ENCODE results near the gene SNRPA. TPM values are rescaled to one million over a fixed set of nuclear protein-coding genes. Genes with fewer than 3 reads are reported as not detected.
"Not testable (repeated sequence)": the region's sequence is repeated elsewhere in the genome, so short reads cannot be mapped to it uniquely, and the experiment has no call there.

SNRPA gene
- total and polyA plus RNA-seq, 9 donors = 48.9 to 83.9 (median 72.4) TPM

GRCh38 chr19:40808497-40808896 lies 57.5 kb downstream of the SNRPA start:
- intact Hi-C loops (cut with DNase I) = loop anchor here in 3 of 4 donors (5.0 to 10.0 kb wide), 2 partner anchors 94 to 146 kb away; partner anchors contain the start of genes COQ8B (in 2 of the 3) and ITPKC (in 2 of the 3)
- Histone ChIP-seq H3K27me3 (no peaks in the 10 kb centered on the region), H3K4me3 (no peak overlapping the region), H3K36me3 (no peaks in the 10 kb centered on the region), H3K9me3 (no peaks in the 10 kb centered on the region), H3K4me1 (ENCODE audit: insufficient read depth) (peaks cover 39% of the 10 kb centered on the region), H3K27ac (no peak overlapping the region)
- 77 to 84% (median 77%) methylated on average over 5 of the region's 5 CpGs for WGBS, 3 donors
- DNase-seq = no peak
- TF ChIP-seq POLR2A (IDR thresholded peaks at IDR 0.05) = no peak
- TF ChIP-seq, protein P1, sequence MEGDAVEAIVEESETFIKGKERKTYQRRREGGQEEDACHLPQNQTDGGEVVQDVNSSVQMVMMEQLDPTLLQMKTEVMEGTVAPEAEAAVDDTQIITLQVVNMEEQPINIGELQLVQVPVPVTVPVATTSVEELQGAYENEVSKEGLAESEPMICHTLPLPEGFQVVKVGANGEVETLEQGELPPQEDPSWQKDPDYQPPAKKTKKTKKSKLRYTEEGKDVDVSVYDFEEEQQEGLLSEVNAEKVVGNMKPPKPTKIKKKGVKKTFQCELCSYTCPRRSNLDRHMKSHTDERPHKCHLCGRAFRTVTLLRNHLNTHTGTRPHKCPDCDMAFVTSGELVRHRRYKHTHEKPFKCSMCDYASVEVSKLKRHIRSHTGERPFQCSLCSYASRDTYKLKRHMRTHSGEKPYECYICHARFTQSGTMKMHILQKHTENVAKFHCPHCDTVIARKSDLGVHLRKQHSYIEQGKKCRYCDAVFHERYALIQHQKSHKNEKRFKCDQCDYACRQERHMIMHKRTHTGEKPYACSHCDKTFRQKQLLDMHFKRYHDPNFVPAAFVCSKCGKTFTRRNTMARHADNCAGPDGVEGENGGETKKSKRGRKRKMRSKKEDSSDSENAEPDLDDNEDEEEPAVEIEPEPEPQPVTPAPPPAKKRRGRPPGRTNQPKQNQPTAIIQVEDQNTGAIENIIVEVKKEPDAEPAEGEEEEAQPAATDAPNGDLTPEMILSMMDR (IDR thresholded peaks at IDR 0.05) = no peak
- TF ChIP-seq EP300 (IDR thresholded peaks at IDR 0.05) = no peak

DNA sequence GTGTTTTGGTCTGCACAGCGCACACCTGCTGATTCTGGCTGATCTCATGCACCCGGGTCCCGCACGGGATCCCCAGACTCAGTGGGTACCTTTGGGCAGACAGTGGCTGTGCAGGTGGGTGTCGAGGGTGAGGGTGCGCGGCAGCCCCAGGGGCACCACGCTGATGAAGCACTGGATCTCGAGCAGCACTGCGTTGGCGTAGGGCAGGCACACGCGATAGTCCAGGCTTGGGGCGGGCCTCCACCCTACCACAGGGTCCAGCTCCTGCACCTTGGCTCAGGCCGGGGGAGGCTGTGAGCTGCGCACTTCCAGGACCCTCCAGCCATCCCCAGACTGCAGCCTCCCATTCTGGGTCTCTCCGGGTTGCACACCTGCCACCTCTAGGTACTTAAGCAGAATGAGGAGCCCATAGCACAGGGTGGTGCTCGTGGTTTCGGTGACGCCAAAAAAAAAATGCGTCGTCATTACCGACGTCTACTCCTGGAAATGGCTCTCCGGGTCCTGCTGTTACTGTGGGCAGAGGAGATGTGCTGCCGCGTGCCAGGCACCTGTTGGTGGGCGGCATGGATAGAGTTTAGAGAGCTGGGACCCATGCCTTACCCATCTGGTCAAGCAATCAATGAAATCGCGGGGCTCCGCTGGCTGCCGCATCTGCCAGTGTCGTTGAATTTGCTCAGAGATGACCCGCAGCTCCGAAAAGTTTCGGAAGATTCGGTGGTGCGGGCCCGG lies 58.5 kb downstream of the SNRPA start:
- Histone ChIP-seq H3K36me3 (no peaks in the 10 kb centered on the region), H3K4me1 (ENCODE audit: insufficient read depth) (peaks cover 32% of the 10 kb centered on the region), H3K27ac (peak overlapping the region in 1 of 2 donors; percentile 39), H3K4me3 (no peak overlapping the region), H3K9me3 (no peaks in the 10 kb centered on the region), H3K27me3 (no peaks in the 10 kb centered on the region)
- intact Hi-C loops (cut with DNase I) = loop anchor here in 3 of 4 donors (5.0 to 10.0 kb wide), 2 partner anchors 95 to 147 kb away; partner anchors contain the start of genes COQ8B (in 2 of the 3) and ITPKC (in 2 of the 3)
- TF ChIP-seq EP300 (IDR thresholded peaks at IDR 0.05) (no peak), POLR2A (IDR thresholded peaks at IDR 0.05) (no peak)
- TF ChIP-seq, protein P1 (IDR thresholded peaks at IDR 0.05) = no peak
- peak in 1 of 5 donors; percentile 52 for DNase-seq
- 83 to 93% (median 86%) methylated on average over 36 to 39 of the region's 39 CpGs for WGBS, 3 donors

DNA sequence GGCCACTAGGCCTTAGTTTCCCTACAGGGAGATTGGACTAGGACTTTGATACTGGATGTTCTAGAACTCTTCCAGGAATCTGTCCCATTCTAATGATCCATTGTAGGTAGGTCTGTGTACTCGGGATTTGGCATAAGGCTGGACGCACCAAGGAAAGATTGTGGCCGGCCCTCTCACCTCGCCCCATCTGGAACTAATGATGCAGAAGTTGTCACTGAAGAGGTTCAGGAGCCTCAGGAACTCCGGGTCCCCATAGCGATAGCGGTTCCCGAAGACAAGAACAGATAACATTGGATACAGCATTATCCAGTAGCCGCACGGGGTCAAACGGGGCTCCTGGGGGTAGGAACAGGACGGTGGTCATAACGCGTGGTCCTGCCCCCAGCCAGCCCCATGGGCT lies 59.2 kb downstream of the SNRPA start:
- H3K27ac ChIP-seq = peak overlapping the region in 1 of 2 donors; percentile 39
- TF ChIP-seq POLR2A (IDR thresholded peaks at IDR 0.05) = no peak
- TF ChIP-seq EP300 (IDR thresholded peaks at IDR 0.05) = no peak
- TF ChIP-seq, protein P1 (IDR thresholded peaks at IDR 0.05) = no peak
- H3K4me1 ChIP-seq (ENCODE audit: insufficient read depth) = peaks cover 26% of the 10 kb centered on the region
- intact Hi-C loops (cut with DNase I) = no loop called here
- peak overlapping the region; percentile 45 for H3K4me3 ChIP-seq
- H3K9me3 ChIP-seq = no peaks in the 10 kb centered on the region
- DNase-seq = peak in 1 of 5 donors; percentile 52
- 32 to 52% (median 51%) methylated on average over 11 to 14 of the region's 14 CpGs for WGBS, 3 donors
- H3K27me3 ChIP-seq = no peaks in the 10 kb centered on the region
- no peaks in the 10 kb centered on the region for H3K36me3 ChIP-seq

DNA sequence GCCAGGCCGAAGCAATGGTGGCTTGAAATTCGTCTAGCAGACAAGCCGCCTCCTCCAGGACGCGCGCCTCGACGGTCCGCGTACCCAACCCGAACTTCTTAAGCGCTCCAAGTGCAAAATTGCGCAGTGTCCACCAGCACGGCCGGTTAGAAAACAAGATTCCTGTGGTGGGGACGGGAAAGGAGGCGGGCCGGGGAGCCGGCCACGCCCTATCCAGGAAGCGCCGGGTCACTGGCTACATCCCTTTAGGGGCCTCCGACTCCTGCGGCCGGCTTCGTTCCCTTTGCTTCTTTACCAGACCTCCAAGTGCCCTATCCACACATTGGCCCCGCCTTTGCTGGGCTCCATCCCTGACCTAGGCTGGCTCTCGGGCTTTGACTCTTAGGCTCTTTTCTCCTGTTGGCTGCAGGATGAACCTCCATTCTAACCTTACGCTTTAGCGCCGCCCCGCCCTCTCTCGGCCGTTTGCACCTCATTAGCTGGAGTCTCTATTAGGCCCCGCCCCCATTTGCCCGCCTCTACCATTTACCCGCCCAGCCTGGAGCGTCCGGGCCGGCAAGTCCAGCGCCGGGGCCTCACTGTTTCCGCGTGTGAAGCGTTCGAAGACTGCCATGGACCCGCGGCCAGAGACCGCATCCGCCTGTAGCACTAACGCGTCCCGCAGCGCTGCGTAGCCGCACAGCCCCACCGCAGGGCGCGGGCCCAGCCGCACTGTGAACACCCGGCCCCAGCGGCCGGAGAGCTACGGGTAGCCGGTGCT lies 59.8 kb downstream of the SNRPA start:
- peak overlapping the region; percentile 11 to 58 for H3K27ac ChIP-seq
- H3K36me3 ChIP-seq; intact Hi-C loops (cut with DNase I); H3K27me3 ChIP-seq; H3K9me3 ChIP-seq: not testable (repeated sequence)
- peaks cover 20% of the 10 kb centered on the region for H3K4me1 ChIP-seq (ENCODE audit: insufficient read depth)
- WGBS, 3 donors = 1 to 2% (median 2%) methylated on average over 34 to 64 of the region's 65 CpGs
- DNase-seq = peak; percentile 79 to 90 (median 87)
- H3K4me3 ChIP-seq = peak overlapping the region; percentile 45
- TF ChIP-seq, protein P1 (IDR thresholded peaks at IDR 0.05) = peak in 1 of 3 donors; percentile 27

All from ovary (tissue), 9 donors.